Esophagus squamous epithelium (tissue), 5 donors: ENCODE results near the gene JMJD6. TPM values are rescaled to one million over a fixed set of nuclear protein-coding genes. Genes with fewer than 3 reads are reported as not detected.

Source experiments
- DNase-seq: peaks from one replicate; lab custom pipeline; 2025; lab: John Stamatoyannopoulos, UW
- H3K27ac ChIP-seq, 4 donors: fragments of 200-600 bp; sonication (generic); one replicate each; pipeline ENCODE4 v1.5.1; 2016 to 2019; ENCODE audit warnings: mild to moderate bottlenecking in 1 of 4
- H3K27me3 ChIP-seq, 4 donors: fragments of 200-600 bp; sonication (generic); 1 replicate in 3 of 4; 2 replicates in 1 of 4; pipeline versions ENCODE4 v1.5.1 to v1.6.0; 2017 to 2021; ENCODE audit warnings: antibody characterized with exemption in 1 of 4
- H3K36me3 ChIP-seq, 3 donors: fragments of 200-600 bp; sonication (generic); one replicate each; pipeline ENCODE4 v1.5.1; 2016 to 2019
- H3K4me1 ChIP-seq, 3 donors: fragments of 200-600 bp; sonication (generic); one replicate each; pipeline ENCODE4 v1.5.1; 2017 to 2019
- H3K4me3 ChIP-seq, 4 donors: fragments of 200-600 bp; sonication (generic); 1 replicate in 3 of 4; 2 replicates in 1 of 4; pipeline ENCODE4 v1.5.1; 2016 to 2019; ENCODE audit warnings: mild to moderate bottlenecking in 2 of 4, moderate library complexity in 1 of 4
- H3K9me3 ChIP-seq, 3 donors: fragments of 200-600 bp; sonication (generic); one replicate each; pipeline ENCODE4 v1.5.1; 2016 to 2019
- POLR2A ChIP-seq, 4 donors: fragments of 450-650 bp; IDR thresholded peaks; one replicate each; pipeline ENCODE4 v1.6.1; 2017; ENCODE audit warnings: antibody characterized with exemption in 4 of 4, mild to moderate bottlenecking in 4 of 4, moderate library complexity in 3 of 4
- WGBS, 2 donors: methylation state at CpG; one replicate each; pipeline ENCODE4 v1.1.5; 2018; 5-methylcytosine and 5-hydroxymethylcytosine counted together
- intact Hi-C: fragments of 100-400 bp; cut with DNase I; formaldehyde crosslinking; loops from one replicate; pipeline ENCODE4 v1.15.0; 2022
- total RNA-seq, 4 donors: library from RNA; depleted of rRNA; stranded (reverse); fragments of >200 nt; gene quantifications; one replicate each; pipeline ENCODE4 v1.1.0, GENCODE V29; 2016
- TF ChIP-seq, protein P1 (sequence below), 6 experiments: fragments of 450-650 bp in 4 of 6; fragments of 200-600 bp in 2 of 6; sonication (generic) in 2 of 6; IDR thresholded peaks; one replicate each; pipeline ENCODE4 v1.5.1; 2016 to 2019; ENCODE audit warnings: antibody characterized with exemption in 6 of 6, mild to moderate bottlenecking in 4 of 6, moderate library complexity in 4 of 6
- donor health status: DM: yes; HTN: yes; CAD: no.

JMJD6 gene
- total RNA-seq, 4 donors from 2014 or later: 13.0 to 17.2 (median 16.7) TPM

DNA sequence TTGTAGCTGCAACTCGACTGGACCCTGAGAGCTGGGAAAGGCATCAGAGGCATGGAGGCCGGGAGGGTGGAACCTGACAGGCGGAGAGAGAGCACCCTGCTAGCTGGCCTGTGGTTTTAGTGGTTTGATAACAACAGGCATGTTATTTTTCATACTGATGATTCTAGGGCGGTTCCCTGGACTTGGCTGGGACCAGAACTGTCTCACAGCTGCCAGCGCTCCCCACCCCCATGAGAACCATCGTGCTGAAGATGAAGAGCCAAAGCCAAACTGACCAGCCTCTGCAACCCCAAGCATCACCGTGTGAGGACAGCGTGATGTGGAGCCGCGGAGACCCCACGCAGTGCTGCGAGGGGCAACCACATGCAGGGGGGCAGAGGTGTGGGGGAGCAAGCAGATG, 44.1 kb downstream of the JMJD6 start:
- peak overlapping the region; percentile 30 to 73 (median 62) for H3K27ac ChIP-seq
- no peaks in the 10 kb centered on the region for H3K9me3 ChIP-seq
- TF ChIP-seq, protein P1, sequence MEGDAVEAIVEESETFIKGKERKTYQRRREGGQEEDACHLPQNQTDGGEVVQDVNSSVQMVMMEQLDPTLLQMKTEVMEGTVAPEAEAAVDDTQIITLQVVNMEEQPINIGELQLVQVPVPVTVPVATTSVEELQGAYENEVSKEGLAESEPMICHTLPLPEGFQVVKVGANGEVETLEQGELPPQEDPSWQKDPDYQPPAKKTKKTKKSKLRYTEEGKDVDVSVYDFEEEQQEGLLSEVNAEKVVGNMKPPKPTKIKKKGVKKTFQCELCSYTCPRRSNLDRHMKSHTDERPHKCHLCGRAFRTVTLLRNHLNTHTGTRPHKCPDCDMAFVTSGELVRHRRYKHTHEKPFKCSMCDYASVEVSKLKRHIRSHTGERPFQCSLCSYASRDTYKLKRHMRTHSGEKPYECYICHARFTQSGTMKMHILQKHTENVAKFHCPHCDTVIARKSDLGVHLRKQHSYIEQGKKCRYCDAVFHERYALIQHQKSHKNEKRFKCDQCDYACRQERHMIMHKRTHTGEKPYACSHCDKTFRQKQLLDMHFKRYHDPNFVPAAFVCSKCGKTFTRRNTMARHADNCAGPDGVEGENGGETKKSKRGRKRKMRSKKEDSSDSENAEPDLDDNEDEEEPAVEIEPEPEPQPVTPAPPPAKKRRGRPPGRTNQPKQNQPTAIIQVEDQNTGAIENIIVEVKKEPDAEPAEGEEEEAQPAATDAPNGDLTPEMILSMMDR (IDR thresholded peaks at IDR 0.05): no peak
- TF ChIP-seq POLR2A (IDR thresholded peaks at IDR 0.05): no peak
- H3K27me3 ChIP-seq: no peaks in the 10 kb centered on the region
- DNase-seq: no peak
- intact Hi-C loops: loop anchor here (10.0 kb wide), 1 partner anchor 157 kb away; no protein-coding TSS in a partner anchor
- H3K36me3 ChIP-seq: peaks cover 0 to 43% (median 0%) of the 10 kb centered on the region in 3 donors
- H3K4me3 ChIP-seq: no peak overlapping the region
- WGBS, 2 donors: 58 to 79% methylated on average over 6 to 8 of the region's 12 CpGs
- H3K4me1 ChIP-seq: peaks cover 14 to 65% (median 30%) of the 10 kb centered on the region in 3 donors

DNA sequence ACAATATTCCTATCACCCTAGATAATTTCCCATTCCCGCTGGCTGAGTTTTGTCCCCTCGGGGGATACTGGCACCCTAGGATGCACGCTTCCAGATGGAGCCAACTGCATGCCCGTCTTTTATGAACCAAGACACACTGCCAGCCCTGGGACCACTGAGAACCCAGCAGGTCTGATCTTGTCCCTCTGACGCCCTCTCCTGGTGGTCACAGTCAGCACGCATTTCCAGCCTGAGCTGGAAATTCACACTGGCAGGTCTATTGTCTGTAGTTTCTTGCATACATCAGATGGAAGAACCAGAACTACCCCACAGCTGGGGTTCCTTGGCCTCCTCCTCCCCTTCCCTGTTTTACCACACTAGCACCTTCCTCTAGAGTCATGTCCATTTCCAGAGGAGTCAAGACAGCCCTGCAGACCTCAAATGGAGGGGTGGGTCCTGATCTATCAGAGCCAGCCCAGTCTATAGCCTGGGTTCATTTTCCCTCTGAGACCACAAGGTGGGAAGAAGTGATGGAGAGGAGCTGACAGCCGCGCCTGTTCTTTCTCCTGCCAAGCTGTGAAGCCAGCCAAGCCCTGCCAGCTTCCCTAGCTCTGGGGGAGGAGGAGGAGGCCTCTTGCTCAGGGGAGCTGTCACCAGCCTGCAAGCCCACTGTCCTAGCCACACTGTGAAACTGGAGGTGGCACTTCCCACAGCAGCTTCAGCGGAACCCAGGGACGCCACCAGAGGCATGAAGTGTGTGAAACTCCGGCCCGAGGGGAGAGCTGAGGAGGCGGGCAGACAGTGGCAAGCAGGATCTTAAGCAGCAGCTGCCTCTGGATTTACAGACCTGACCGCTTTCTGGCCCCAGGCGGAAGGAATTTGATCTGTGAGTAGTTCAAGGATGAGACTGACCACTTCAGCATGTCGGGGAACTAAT, 44.9 kb downstream of the JMJD6 start:
- peaks cover 0 to 43% (median 0%) of the 10 kb centered on the region in 3 donors for H3K36me3 ChIP-seq
- no peak overlapping the region for H3K4me3 ChIP-seq
- intact Hi-C loops: loop anchor here (10.0 kb wide), 1 partner anchor 157 kb away; no protein-coding TSS in a partner anchor
- peaks cover 14 to 57% (median 23%) of the 10 kb centered on the region in 3 donors for H3K4me1 ChIP-seq
- no peak for DNase-seq
- H3K9me3 ChIP-seq: no peaks in the 10 kb centered on the region
- no peaks in the 10 kb centered on the region for H3K27me3 ChIP-seq
- TF ChIP-seq POLR2A (IDR thresholded peaks at IDR 0.05): no peak
- TF ChIP-seq, protein P1 (IDR thresholded peaks at IDR 0.05): peak; percentile 48 to 91 (median 77)
- WGBS, 2 donors: 39% methylated on average over 6 to 9 of the region's 16 CpGs
- H3K27ac ChIP-seq: peak overlapping the region; percentile 30 to 73 (median 62)

DNA sequence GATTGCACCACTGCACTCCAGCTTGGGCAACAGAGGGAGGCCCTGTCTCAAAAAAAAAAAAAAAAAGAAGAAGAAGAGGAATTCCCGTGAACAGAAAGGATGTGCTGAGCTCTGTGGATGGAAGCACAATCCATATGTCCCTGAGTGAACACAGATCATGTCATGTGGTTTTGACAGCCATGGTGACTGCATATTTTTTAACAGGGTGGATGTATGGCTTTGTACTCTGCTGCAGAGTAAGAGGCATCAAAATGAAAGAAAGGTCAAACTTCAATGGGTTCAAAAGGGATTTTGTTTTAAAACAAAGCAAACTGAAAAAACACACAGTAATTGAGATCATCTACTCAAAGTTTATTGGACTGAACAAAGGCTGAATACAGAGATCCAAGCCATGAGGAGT, 47.2 kb downstream of the JMJD6 start:
- no peak for DNase-seq
- Histone ChIP-seq H3K9me3 (no peaks in the 10 kb centered on the region), H3K27me3 (no peaks in the 10 kb centered on the region), H3K4me1 (peaks cover 14 to 34% (median 16%) of the 10 kb centered on the region in 3 donors), H3K36me3 (peaks cover 0 to 35% (median 0%) of the 10 kb centered on the region in 3 donors), H3K4me3 (no peak overlapping the region), H3K27ac (no peak overlapping the region)
- intact Hi-C loops: no loop called here
- 47 to 55% methylated on average over 1 of the region's 1 CpG for WGBS, 2 donors
- TF ChIP-seq, protein P1 (IDR thresholded peaks at IDR 0.05): no peak
- no peak for TF ChIP-seq POLR2A (IDR thresholded peaks at IDR 0.05)

DNA sequence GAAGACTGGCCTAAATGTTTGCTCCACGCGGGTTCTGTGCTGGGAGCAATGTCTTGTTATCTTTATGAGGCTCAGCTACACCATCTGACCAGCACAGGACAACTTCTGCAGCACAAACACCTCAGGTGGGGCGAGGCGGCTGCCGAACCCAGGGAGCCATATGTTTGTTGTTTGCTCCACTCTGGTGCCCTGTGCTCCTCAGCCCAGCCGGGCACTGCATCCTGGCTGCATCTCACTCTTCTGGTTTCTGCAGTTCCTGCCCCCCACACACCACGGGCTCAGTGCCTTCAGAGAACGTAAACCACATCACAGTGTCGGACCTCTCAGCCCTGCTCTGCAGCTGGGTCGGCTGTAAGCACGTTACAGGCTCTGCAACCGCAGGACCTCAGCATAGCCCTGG, 48.1 kb downstream of the JMJD6 start:
- Histone ChIP-seq H3K27me3 (no peaks in the 10 kb centered on the region), H3K27ac (no peak overlapping the region), H3K4me1 (peaks cover 14 to 25% (median 16%) of the 10 kb centered on the region in 3 donors), H3K9me3 (no peaks in the 10 kb centered on the region), H3K4me3 (no peak overlapping the region), H3K36me3 (peaks cover 0 to 26% (median 0%) of the 10 kb centered on the region in 3 donors)
- no peak for DNase-seq
- no peak for TF ChIP-seq POLR2A (IDR thresholded peaks at IDR 0.05)
- TF ChIP-seq, protein P1 (IDR thresholded peaks at IDR 0.05): no peak
- WGBS, 2 donors: 67 to 83% methylated on average over 8 to 12 of the region's 12 CpGs
- intact Hi-C loops: no loop called here

DNA sequence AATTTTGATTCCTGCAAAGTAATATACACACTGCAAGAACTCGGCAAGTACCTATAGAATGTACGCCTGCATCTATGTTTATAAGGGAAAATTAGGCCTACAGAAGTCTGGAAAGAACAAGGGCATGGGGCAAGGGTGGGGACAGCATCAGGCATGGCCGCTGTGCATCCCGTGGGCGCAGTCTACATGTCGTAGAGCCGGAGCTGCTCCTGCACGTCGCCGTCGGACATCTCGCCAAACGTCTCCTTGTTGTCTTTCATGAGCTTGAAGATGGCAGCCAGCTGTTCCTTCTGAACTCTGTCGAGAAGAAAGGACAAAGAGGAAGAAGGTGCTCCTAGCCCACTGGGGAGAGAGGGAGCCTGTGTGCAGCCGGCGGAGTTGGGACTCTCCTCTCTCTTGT, 49.0 kb downstream of the JMJD6 start:
- WGBS, 2 donors: 86% methylated on average over 6 to 15 of the region's 16 CpGs
- Histone ChIP-seq H3K27ac (no peak overlapping the region), H3K4me3 (no peak overlapping the region), H3K4me1 (peaks cover 12 to 23% (median 14%) of the 10 kb centered on the region in 3 donors), H3K27me3 (no peaks in the 10 kb centered on the region), H3K9me3 (no peaks in the 10 kb centered on the region), H3K36me3 (peaks cover 0 to 17% (median 0%) of the 10 kb centered on the region in 3 donors)
- no peak for DNase-seq
- TF ChIP-seq POLR2A (IDR thresholded peaks at IDR 0.05): no peak
- TF ChIP-seq, protein P1 (IDR thresholded peaks at IDR 0.05): no peak
- intact Hi-C loops: no loop called here
